Kidney capillary endothelial cell (primary cell): ENCODE data around the gene SNX30.
A peak's percentile ranks its signal among the peaks of the same experiment; 100 is the strongest.

ENCODE experiments used
- DNase-seq: peaks from one replicate; pipeline ENCODE4 v3.0.0-alpha.2; 2018; ENCODE audit warnings: low spot score

The SNX30 gene

DNA sequence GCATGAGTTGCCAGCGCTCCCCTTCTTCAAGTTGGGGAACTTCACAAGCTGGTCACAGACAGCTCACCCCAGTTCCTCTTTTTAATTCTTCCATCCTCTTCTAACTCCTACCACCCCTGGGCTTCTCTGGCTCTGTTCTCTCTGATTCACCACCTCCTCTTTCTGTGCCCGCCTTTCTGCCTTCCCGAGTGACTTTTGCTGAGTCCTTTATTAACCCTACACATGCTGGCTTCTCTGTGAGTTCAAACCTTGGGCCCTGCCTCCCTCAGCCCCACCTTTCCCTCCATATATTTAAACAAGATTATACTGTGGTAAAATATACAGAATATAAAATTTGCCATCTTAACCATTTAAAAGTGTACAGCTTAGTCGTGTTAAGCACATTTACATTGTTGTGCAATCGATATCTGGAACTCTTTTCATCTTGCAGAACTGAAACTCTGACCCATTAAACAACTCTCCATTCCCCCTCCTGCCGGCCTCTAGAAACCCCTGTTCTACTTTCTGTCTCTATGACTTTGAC lies 108.1 kb downstream of the SNX30 start:
- no peak for DNase-seq

- DNase-seq = no peak
These were observed 109.9 kb downstream of the SNX30 start for GRCh38 chr9:112860451-112860850.

GRCh38 chr9:112861155-112861554 lies 110.6 kb downstream of the SNX30 start:
- DNase-seq = no peak

GRCh38 chr9:112861638-112862555 lies 111.3 kb downstream of the SNX30 start:
- DNase-seq = no peak

DNA sequence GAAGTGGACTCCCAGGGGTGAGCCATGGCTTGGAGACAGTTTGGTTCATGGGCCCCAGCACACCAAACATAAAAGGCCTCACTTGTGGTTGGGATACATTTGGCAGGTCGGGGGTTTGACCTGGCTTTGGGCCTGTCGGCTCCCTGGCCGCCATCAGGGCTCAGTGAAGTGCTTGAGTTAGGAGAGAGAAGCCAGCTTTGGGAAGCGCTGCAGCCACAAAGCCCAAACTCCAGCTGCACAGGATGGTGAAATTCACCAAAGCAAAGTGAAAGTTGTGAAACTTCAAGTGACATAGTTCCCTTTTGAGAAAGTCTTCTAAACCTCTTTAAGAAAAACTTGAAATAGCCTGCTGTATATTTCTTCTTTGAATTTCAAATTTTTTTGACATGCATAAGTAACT lies 112.7 kb downstream of the SNX30 start:
- DNase-seq = no peak

- no peak for DNase-seq
These were observed 113.2 kb downstream of the SNX30 start for GRCh38 chr9:112863746-112864145.

DNA sequence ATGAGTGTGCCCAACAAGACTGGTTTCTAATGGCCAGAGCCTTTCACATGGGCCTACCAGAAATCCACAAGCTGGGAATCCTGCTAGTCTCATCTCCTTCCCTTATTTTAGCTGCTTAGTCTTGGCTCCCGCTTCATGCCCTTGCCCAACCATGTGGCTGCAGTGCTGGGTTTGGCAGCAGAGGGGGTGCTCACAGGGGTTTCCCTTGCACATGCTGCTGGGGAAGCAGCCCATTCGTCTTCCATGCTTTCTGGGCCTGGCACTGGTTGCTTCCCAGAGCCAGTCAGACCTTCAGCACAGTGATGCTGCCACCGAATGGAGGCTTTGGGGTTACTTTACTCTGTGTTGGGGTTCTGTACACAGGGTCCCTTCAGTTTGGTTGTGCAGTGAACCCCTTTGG lies 113.8 kb downstream of the SNX30 start:
- DNase-seq = no peak

DNA sequence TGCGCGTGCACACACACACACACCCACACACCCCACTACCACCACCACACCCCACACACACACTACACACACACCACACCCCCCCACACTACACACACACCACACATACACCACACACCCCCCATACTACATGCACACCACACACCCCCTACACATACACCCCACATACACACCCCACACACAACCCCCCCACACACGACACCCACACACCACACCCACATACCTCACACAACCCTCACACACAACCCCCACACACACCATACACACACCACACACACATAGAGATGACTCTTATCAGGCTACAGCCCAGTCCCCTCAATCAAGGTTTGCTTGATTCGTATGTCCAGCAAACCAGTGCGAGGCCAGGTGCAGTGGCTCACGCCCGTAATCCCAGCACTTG lies 114.4 kb downstream of the SNX30 start:
- DNase-seq = no peak

DNA sequence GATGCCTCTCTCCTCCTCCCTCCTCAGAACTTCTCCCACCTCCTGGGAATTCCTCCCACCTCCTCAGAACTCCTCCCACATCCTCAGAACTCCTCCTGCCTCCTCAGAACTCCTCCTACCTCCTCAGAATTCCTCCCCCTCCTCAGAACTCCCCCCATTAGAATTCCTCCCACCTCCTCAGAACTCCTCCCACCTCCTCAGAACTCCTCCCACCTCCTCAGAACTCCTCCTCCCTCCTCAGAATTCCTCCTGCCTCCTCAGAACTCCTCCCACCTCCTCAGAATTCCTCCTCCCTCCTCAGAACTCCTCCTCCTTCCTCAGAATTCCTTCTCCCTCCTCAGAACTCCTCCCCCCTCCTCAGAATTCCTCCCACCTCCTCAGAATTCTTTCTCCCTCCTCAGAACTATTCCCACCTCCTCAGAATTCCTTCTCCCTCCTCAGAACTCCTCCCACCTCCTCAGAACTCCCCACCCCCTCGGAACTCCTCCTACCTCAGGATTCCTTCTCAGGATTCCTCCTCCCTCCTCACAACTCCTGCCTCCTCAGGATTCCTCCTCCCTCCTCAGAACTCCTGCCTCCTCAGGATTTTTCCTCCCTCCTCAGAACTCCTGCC lies 116.2 kb downstream of the SNX30 start:
- DNase-seq = no peak

- no peak for DNase-seq
These were observed 116.9 kb downstream of the SNX30 start for GRCh38 chr9:112867275-112867991.

- DNase-seq = no peak
These were observed 117.9 kb downstream of the SNX30 start for GRCh38 chr9:112868461-112868860.

- no peak for DNase-seq
These were observed 118.5 kb downstream of the SNX30 start for GRCh38 chr9:112869041-112869529.

DNA sequence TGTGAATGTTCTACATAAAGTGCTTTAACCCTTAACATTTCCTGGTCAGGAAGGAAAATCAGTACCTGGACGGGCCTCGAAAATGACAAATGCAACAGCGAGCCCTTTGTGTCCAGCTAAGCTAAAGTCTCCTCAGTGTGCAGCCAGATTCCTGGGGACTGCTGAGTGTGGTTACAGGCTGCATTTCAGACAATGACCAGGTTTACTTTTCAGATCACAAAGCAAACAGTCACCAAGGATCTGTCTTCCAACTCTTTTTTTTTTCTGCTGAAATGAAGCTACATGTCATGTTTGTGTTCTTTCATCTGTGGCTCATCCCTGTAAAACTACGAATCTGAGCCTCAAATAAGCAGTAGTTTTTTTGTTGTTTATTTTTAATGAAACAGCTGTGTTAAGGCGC lies 119.4 kb downstream of the SNX30 start:
- no peak for DNase-seq

DNA sequence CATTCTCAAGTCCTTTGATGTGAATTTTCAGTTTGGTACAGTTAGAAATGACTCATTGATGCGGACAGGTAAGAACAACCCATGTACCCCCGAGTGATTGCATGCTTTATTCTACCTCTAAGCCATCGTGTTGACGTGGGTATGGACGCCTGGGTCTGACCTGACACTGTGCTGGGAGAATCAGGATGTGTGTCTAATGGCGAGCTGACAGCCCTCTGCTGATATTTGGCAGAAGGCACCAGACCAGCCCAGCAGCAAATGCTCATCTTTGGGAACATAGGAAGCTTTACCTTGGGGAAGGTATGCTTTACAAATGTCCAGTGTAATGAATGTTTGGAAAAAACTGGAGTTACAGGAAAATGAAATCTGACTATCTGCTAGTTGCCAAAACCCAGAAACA lies 120.0 kb downstream of the SNX30 start:
- no peak for DNase-seq

GRCh38 chr9:112872019-112872418 lies 121.5 kb downstream of the SNX30 start:
- no peak for DNase-seq

DNA sequence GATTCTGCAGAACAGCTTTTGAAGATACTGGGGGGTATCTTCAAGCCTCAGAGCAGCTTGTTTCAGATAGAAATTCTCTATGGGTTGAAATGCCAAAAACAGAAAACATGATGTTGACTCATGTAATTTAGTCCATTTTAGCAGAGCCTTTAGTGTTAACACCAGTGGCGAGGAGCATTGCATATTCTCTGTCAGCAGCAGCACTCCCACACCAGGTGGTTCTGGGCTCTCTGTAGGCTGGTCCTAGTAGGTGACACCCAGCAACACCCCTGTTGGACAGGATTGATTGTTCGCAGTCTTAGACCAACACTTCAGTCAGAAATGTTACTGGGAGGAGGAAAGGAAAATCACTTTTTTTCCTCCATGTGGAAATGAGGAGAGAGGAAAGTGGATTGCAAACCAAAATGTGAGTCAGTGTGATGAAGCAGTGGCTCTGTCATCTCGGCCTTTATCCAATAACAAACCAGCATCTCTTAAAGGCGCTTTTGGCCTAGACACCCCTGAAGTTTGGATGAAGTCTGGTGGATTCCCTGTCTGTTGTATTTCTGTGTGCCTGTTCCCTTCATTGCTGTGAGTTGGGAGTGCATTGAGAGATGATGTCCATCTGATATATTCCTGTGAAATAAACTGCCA lies 123.3 kb downstream of the SNX30 start:
- no peak for DNase-seq

GRCh38 chr9:112878752-112879151 lies 128.2 kb downstream of the SNX30 start:
- DNase-seq = no peak

DNA sequence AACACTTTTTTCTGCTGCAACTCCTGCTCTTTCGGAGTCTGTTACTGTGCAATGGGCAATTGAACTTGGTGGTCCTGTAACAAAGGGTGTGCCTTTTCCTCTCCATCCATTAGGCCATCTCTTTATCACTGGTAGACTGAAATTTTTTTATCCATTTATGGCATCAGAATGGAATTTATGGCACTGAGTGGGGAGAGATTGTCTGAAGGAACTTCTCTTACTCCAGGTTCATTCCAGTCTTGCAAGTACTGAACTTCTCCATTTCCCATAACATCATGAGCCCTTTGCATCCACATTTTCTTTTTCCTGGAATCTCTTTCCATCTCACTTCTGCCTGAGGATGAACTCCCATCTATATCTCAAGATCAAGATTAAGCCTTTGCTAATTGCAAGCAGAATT lies 130.1 kb downstream of the SNX30 start:
- no peak for DNase-seq

- no peak for DNase-seq
These were observed 130.8 kb downstream of the SNX30 start for GRCh38 chr9:112881331-112881730.

GRCh38 chr9:112884101-112884500 lies 133.5 kb downstream of the SNX30 start:
- DNase-seq = peak; percentile 43

DNA sequence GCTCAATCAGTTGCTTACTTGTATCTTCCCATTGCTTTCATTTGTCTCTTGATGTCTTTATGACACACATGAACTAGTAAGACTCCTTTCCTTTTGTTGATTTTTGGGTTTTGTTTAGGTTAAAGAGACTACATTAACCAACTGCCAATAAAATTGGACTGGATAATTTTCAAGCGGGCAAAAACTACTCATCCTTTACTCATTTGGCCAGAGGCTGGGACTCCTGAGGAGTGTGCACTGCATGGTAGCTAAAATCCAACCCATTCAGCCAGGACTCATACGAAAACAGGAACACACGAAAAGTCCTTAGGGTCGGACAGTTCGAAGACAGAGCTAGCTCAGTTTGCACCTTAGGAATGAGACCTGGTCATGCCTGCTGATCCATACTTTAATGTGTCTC lies 134.2 kb downstream of the SNX30 start:
- DNase-seq = no peak

- DNase-seq = no peak
These were observed 134.8 kb downstream of the SNX30 start for GRCh38 chr9:112885324-112885723.
